GM23338 (cell line): ENCODE data around the gene CPSF4L. TPM values are rescaled to one million over a fixed set of nuclear protein-coding genes. Genes with fewer than 3 reads are reported as not detected.

Source experiments
- ATAC-seq: fragments of 200-7000 bp; cut with Tn5 transposase; 3 replicates; pipeline ENCODE4 v1.9.1; 2020
- DNase-seq: peaks from one replicate; pipeline ENCODE4 v3.0.0-alpha.2; 2015; ENCODE audit warnings: low spot score
- H2AFZ ChIP-seq: fragments of 200-600 bp; sonication (generic); 2 replicates; pipeline ENCODE4 v1.8.0; 2016; ENCODE audit warnings: antibody characterized with exemption, mild to moderate bottlenecking, moderate library complexity
- H3F3A ChIP-seq: fragments of 200-600 bp; sonication (generic); replicated peaks from 2 replicates; pipeline ENCODE4 v1.8.0; 2017; ENCODE audit warnings: antibody characterized with exemption, mixed run types, low read depth
- H3K27ac ChIP-seq: fragments of 200-600 bp; sonication (generic); 2 replicates; pipeline ENCODE4 v1.6.1; 2016; ENCODE audit warnings: low read depth
- H3K27me3 ChIP-seq: fragments of 200-600 bp; sonication (generic); 2 replicates; pipeline ENCODE4 v1.8.0; 2016; ENCODE audit warnings: mild to moderate bottlenecking, mixed run types, moderate library complexity; ENCODE audit not compliant: insufficient read depth
- H3K36me3 ChIP-seq: fragments of 200-600 bp; sonication (generic); 2 replicates; pipeline ENCODE4 v1.8.0; 2016; ENCODE audit warnings: mild to moderate bottlenecking; ENCODE audit not compliant: insufficient read depth
- H3K4me1 ChIP-seq: fragments of 200-600 bp; sonication (generic); 2 replicates; pipeline ENCODE4 v1.8.0; 2016; ENCODE audit warnings: mild to moderate bottlenecking, moderate library complexity; ENCODE audit not compliant: insufficient read depth
- H3K4me2 ChIP-seq: fragments of 200-600 bp; sonication (generic); 2 replicates; pipeline ENCODE4 v1.7.1; 2017; ENCODE audit warnings: mixed run types
- H3K4me3 ChIP-seq: fragments of 200-600 bp; sonication (generic); 2 replicates; pipeline ENCODE4 v1.6.1; 2016; ENCODE audit warnings: mixed run types
- H3K79me2 ChIP-seq: fragments of 200-600 bp; sonication (generic); replicated peaks from 2 replicates; pipeline ENCODE4 v1.8.0; 2017; ENCODE audit warnings: mild to moderate bottlenecking; ENCODE audit not compliant: insufficient read depth
- H3K9me2 ChIP-seq: fragments of 200-600 bp; sonication (generic); 2 replicates; pipeline ENCODE4 v1.8.0; 2017; ENCODE audit not compliant: insufficient read depth
- H4K20me1 ChIP-seq: fragments of 200-600 bp; sonication (generic); replicated peaks from 2 replicates; pipeline ENCODE4 v1.8.0; 2017; ENCODE audit warnings: mild to moderate bottlenecking; ENCODE audit not compliant: insufficient read depth
- H3K27ac Mint-ChIP-seq: 2 replicates; pipeline ENCODE4 v1.8.0; 2020; ENCODE audit warnings: inconsistent platforms, mild to moderate bottlenecking, moderate library complexity, mixed read lengths
- H3K27me3 Mint-ChIP-seq: 3 replicates; pipeline ENCODE4 v1.8.0; 2022; ENCODE audit warnings: low read depth, mild to moderate bottlenecking, moderate library complexity, mixed read lengths, inconsistent platforms; ENCODE audit not compliant: insufficient read depth, poor library complexity
- H3K36me3 Mint-ChIP-seq: 3 replicates; pipeline ENCODE4 v1.8.0; 2021; ENCODE audit warnings: low read depth, mild to moderate bottlenecking, inconsistent platforms, moderate library complexity, mixed read lengths
- H3K4me1 Mint-ChIP-seq: 3 replicates; pipeline ENCODE4 v1.8.0; 2020; ENCODE audit warnings: mild to moderate bottlenecking, inconsistent platforms, mixed read lengths
- H3K4me3 Mint-ChIP-seq: 3 replicates; pipeline ENCODE4 v1.8.0; 2021; ENCODE audit warnings: moderate library complexity, mild to moderate bottlenecking, inconsistent platforms, mixed read lengths
- H3K9me3 Mint-ChIP-seq: 3 replicates; pipeline ENCODE4 v1.8.0; 2020; ENCODE audit warnings: moderate library complexity, mild to moderate bottlenecking, inconsistent platforms, mixed read lengths
- CREB1 ChIP-seq: fragments of 250-450 bp; sonication (Bioruptor Pico); IDR thresholded peaks from 2 replicates; pipeline ENCODE4 v1.5.0; 2020; ENCODE audit warnings: low read depth, mild to moderate bottlenecking, moderate library complexity
- CTCF ChIP-seq, 2 experiments: fragments of 200-600 bp in 1 of 2; sonication (generic) in 1 of 2; conservative IDR thresholded peaks; 2 replicates each; pipeline versions ENCODE4 v1.5.1 to v1.6.1; 2016 to 2017; ENCODE audit warnings: antibody characterized with exemption in 2 of 2, low read depth in 2 of 2, mild to moderate bottlenecking in 2 of 2, moderate library complexity in 1 of 2
- ETS1 ChIP-seq: IDR thresholded peaks from 2 replicates; pipeline ENCODE4 v1.6.1; 2016; ENCODE audit warnings: antibody characterized with exemption
- EZH2 ChIP-seq: fragments of 200-600 bp; sonication (generic); IDR thresholded peaks from one replicate; pipeline ENCODE4 v1.8.0; 2017; ENCODE audit warnings: antibody characterized with exemption, mild to moderate bottlenecking, low read depth; ENCODE audit not compliant: unreplicated experiment
- EZH2phosphoT487 ChIP-seq: fragments of 200-600 bp; sonication (generic); IDR thresholded peaks from one replicate; pipeline ENCODE4 v1.8.1; 2018; ENCODE audit warnings: antibody characterized with exemption; ENCODE audit not compliant: unreplicated experiment
- JUNB ChIP-seq: IDR thresholded peaks from one replicate; pipeline ENCODE4 v1.6.1; 2016; ENCODE audit warnings: antibody characterized with exemption; ENCODE audit not compliant: unreplicated experiment
- NANOG ChIP-seq: IDR thresholded peaks from 2 replicates; pipeline ENCODE4 v1.6.1; 2016; ENCODE audit warnings: antibody characterized with exemption, borderline replicate concordance
- POLR2AphosphoS5 ChIP-seq: IDR thresholded peaks from 2 replicates; pipeline ENCODE4 v1.6.1; 2016; ENCODE audit warnings: antibody characterized with exemption, low read depth
- REST ChIP-seq: IDR thresholded peaks from one replicate; pipeline ENCODE4 v1.6.1; 2018; ENCODE audit warnings: antibody characterized with exemption; ENCODE audit not compliant: unreplicated experiment
- STAT1 ChIP-seq: IDR thresholded peaks from one replicate; pipeline ENCODE4 v1.6.1; 2016; ENCODE audit warnings: antibody characterized with exemption; ENCODE audit not compliant: unreplicated experiment
- ZNF114 ChIP-seq: fragments of 250-450 bp; sonication (Bioruptor Pico); IDR thresholded peaks from 2 replicates; pipeline ENCODE4 v1.5.0; 2020; ENCODE audit warnings: mild to moderate bottlenecking, moderate library complexity
- ZNF331 ChIP-seq: fragments of 250-450 bp; sonication (Bioruptor Pico); IDR thresholded peaks from 2 replicates; pipeline ENCODE4 v1.5.0; 2020; ENCODE audit warnings: low read depth, mild to moderate bottlenecking, moderate library complexity
- ZNF462 ChIP-seq: fragments of 250-450 bp; sonication (Bioruptor Pico); IDR thresholded peaks from 2 replicates; pipeline ENCODE4 v1.5.0; 2020; ENCODE audit warnings: mild to moderate bottlenecking, moderate library complexity
- polyA plus RNA-seq: library from polyadenylated mRNA; unstranded; fragments of >200 nt; fragmentation: Nextera tagmentation; extraction: Ambion mirVana; gene quantifications from 2 replicates; pipeline ENCODE4 v1.2.1, GENCODE V29; 2016
- total RNA-seq: library from RNA; depleted of rRNA; stranded (reverse); fragments of >200 nt; shearing (Covaris generic); gene quantifications from 2 replicates; pipeline ENCODE4 v1.2.3, GENCODE V29; 2014

Gene CPSF4L
- total and polyA plus RNA-seq, 2 experiments from 2014 or later = not detected

GRCh38 chr17:73237714-73238113, 24.0 kb downstream of the CPSF4L start:
- Histone ChIP-seq H3K27me3 (no peaks in the 10 kb centered on the region), H3K4me1 (peaks cover 5% of the 10 kb centered on the region; the same call in 1 of the 2 replicates), H2AFZ (no peak overlapping the region), H3F3A (no peaks in the 10 kb centered on the region; the same call in 1 of the 2 replicates), H3K4me3 (no peak overlapping the region), H3K4me2 (no peak overlapping the region), H4K20me1 (peaks cover 2% of the 10 kb centered on the region), H3K9me2 (no peaks in the 10 kb centered on the region), H3K79me2 (peaks cover 78% of the 10 kb centered on the region), H3K27ac (0 out of 2 replicates have a peak overlapping the region, but pooled peaks have one; percentile 45), H3K36me3 (peaks cover 32% of the 10 kb centered on the region)
- DNase-seq (no peak), ATAC-seq (no peak)
- Mint-ChIP-seq H3K27me3 (peaks cover 2% of the 10 kb centered on the region), H3K4me3 (no peak overlapping the region), H3K9me3 (no peaks in the 10 kb centered on the region), H3K4me1 (peaks cover 5% of the 10 kb centered on the region; the same call in 2 of the 3 replicates), H3K36me3 (peaks cover 40% of the 10 kb centered on the region), H3K27ac (no peak overlapping the region)
- TF ChIP-seq ZNF114 (CRISPR knock-in tag) (no peak), ZNF462 (no peak), CREB1 (no peak), STAT1 (no peak), CTCF (conservative IDR thresholded peaks at IDR 0.05; ENCODE audit: low read depth in 2 of 2) (no peak), REST (no peak), ETS1 (no peak), NANOG (no peak), POLR2AphosphoS5 (no peak), JUNB (no peak), EZH2 (no peak), EZH2phosphoT487 (no peak), ZNF331 (CRISPR knock-in tag) (no peak)
